Mesenteric fat pad (tissue), 1 donor: ENCODE measurements around the gene CXorf66. TPM values are rescaled to one million over a fixed set of nuclear protein-coding genes. Genes with fewer than 3 reads are reported as not detected.
A peak's percentile ranks its signal among the peaks of the same experiment; 100 is the strongest.
"Not testable (repeated sequence)": the region's sequence is repeated elsewhere in the genome, so short reads cannot be mapped to it uniquely, and the experiment has no call there.

Source experiments
- DNase-seq: peaks from one replicate; pipeline ENCODE4 v3.0.0-alpha.2; 2020; ENCODE audit warnings: low spot score
- microRNA-seq: library from miRNA; unstranded; fragments of <30 nt; microRNA quantifications from one replicate; pipeline ENCODE4 v1.2.0, GENCODE V29; 2020; ENCODE audit warnings: borderline number of aligned reads
- total RNA-seq: library from RNA; stranded (reverse); fragmentation: NEBNext Ultra II Directional; extraction: Animal tissue kit (Norgen Biotek cat#: 25700); gene quantifications from one replicate; pipeline ENCODE4 v1.2.1, GENCODE V29; 2021
- donor health status: DM: yes; HTN: yes; CAD: no.

CXorf66 gene
- total RNA-seq, 1 donor from 2014 or later: not detected

- no peak for DNase-seq
Measured at GRCh38 chrX:139929876-139930275, 35.4 kb downstream of the CXorf66 start.

GRCh38 chrX:139924696-139925095, 40.6 kb downstream of the CXorf66 start:
- no peak for DNase-seq

GRCh38 chrX:139924069-139924695, 41.1 kb downstream of the CXorf66 start:
- DNase-seq: no peak

DNA sequence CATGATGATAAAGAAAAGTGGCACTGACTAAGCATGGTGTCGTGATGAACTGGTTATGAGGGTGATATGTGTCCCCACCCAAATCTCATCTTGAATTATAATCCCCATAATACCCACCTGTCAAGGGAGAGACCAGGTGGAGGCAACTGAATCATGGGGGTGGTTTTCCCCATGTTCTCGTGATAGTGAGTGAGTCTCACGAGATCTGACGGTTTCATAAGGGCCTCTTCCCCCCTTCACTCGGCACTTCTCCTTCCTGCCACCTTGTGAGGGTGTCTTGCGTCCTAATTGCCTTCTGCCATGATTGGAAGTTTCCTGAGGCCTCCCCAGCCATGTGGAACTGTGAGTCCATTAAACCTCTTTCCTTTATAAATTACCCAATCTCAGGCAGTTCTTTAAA, 44.2 kb downstream of the CXorf66 start:
- DNase-seq: not testable (repeated sequence)

- DNase-seq: no peak
Measured at GRCh38 chrX:139920316-139920715, 45.0 kb downstream of the CXorf66 start.

- DNase-seq: no peak
Measured at GRCh38 chrX:139914421-139914820, 50.9 kb downstream of the CXorf66 start.

DNA sequence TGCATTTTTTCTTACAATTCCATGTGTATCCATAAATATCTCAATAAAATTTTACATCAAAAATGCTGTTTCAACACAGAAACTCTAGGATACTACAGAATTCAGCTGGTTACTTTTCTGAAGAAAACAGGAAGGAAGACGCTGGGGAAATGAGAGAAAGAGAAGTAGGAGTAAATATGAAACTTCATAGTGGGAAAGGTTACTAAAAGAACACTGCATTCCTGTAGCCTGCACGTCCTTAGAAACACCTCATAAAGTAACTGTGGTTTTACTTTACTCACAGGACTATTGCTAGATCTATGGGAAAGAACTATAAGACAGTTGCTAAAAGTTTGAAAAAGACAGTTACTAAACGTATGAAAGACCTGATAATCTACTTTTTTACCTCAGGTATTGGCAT, 55.6 kb downstream of the CXorf66 start:
- DNase-seq: no peak

- no peak for DNase-seq
Measured at GRCh38 chrX:139907078-139907477, 58.2 kb downstream of the CXorf66 start.

DNA sequence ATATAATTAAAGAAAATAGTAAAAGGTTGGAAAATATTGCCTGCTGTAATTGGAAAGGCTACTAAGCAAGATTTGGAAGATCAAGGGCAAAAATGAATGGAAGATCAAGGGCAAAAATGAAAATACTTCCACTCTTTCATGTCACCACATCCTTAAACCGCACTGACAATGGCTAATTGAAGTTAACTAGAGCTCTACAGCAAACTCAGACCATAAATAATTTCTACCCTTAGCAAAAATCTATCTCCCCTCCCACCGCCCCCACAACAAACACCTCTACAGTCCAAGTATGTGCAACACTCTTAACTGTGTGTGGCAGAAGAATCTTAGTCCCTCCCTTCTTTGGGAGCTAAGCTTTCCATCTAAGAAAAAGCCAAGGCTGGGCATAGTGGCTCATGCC, 59.6 kb downstream of the CXorf66 start:
- no peak for DNase-seq

Small RNAs within 50 kb of the gene (microRNA-seq; reads per million reads assigned to microRNA genes)
- 81.4 reads per million, percentile 43 among the genes with 10 or more reads in this experiment for gene MIR505

Other genes with a start within 250 kb of the CXorf66 start
- 20.0 TPM for gene ATP11C, start 32.5 kb downstream of the CXorf66 start, total RNA-seq